Right ventricle myocardium superior (tissue), 1 donor: Measurements from ENCODE around the gene CD6. TPM values are rescaled to one million over a fixed set of nuclear protein-coding genes. Genes with fewer than 3 reads are reported as not detected.
"Not testable (repeated sequence)": the region's sequence is repeated elsewhere in the genome, so short reads cannot be mapped to it uniquely, and the experiment has no call there.

Experiments
- ATAC-seq: fragments of 200-7000 bp; cut with Tn5 transposase; one replicate; pipeline ENCODE4 v1.9.1; 2020; ENCODE audit warnings: mild to moderate bottlenecking; ENCODE audit not compliant: poor library complexity
- DNase-seq: peaks from one replicate; pipeline ENCODE4 v3.0.0-alpha.2; 2020
- intact Hi-C: fragments of 100-400 bp; cut with DNase I; formaldehyde crosslinking; loops from one replicate; pipeline ENCODE4 v1.11.2; 2022
- total RNA-seq: library from RNA; stranded (reverse); fragmentation: NEBNext Ultra II Directional; extraction: Animal tissue kit (Norgen Biotek cat#: 25700); gene quantifications from one replicate; pipeline ENCODE4 v1.2.1, GENCODE V29; 2021
- donor health status: DM: no; HTN: yes; CAD: no; lungs with severe emphysema.

CD6 gene
- total RNA-seq, 1 donor from 2014 or later = 0.08 TPM

DNA sequence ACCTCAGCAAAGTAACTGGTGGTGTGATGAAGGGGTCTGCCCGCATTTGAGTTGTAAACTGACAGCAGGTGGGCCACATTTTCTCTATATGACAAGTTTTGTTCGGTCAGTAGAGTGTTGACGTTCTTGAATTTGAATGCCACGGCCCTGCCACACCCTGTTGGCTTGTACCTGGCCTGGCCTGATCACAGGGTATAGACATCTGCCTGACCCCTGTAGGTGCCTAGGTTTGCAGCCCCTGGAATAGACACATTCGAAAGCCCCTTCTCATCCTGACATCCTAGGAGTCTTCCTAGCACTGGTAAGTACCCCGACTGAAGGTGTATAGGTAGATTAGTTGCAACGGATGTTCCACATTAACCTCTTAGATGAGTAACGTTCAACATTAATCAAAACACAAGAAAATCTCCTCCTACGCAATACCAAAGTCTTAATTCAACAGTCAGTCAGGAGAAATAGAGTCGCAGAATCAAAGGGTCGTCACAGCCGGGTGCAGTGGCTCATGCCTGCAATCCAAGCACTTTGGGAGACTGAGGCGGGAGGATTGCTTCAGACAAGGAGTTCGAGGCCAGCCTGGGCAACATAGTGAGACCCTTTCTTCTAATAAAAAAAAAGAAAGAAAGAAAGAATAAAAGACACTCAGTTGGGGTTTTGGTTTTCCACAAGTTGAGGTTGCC, 87.2 kb downstream of the CD6 start:
- no peak for ATAC-seq

DNA sequence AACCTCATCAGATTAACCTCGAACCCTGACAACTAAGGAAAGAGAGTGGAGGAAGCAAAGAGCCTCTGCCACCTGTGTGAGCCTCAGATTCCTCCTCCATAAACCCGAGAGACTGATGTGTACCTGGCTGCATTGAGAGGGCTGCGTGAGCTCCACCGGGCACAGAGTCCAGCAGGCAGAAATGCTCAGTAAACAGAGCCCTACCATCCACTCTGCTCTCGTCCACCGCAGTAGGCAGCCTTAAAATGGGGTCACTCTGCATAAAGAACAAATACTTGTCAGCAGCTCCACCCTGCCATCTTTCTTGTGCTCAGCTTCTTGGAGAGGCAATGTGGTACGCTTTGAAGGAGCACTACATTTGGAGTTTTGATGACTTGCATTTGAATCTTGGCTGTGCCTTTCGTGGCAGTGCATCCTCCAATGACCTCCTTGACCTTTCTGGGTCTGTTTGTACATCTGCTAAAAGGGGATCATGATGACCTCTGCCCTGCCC, 87.8 kb downstream of the CD6 start:
- no peak for ATAC-seq
- intact Hi-C loops = no loop called here
- DNase-seq = no peak

More for the DNA sequence above, 87.2 kb downstream of the CD6 start:
- intact Hi-C loops = no loop called here
- no peak for DNase-seq

DNA sequence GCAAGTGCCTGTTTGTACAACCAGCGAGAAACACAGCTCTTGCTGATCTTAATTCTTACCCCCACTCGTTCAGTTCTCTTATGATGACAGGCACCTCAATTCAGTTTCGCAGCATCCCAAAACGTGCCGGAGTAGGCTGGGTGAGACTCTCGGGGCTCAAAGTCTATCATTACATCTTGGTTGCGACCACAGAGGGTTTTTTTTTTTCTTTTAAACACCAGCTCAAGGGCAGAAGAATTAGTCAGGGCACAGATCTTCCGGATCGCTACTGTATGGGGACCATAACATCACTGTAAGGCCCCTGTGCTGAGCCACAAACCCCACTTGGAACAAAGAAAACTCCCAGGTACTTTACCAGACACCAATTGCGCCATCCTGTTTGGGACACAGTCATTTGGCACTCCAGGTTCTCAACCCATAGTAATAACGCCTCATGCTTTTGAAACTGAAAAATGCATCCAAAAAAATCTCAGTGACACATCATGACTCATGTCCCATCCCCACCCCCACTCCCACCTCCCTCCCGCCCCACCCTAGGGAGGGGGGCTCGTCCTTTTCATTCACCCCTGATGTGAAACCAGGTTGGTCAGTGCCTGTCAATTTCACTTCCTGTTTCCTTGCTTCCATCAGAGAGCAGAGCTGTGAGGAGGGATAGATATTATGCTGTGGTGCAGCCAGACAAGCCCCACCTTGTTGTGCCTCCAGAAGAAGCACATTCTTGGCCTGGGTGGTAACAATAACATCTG, 89.8 kb downstream of the CD6 start:
- intact Hi-C loops = no loop called here
- DNase-seq (no peak), ATAC-seq (no peak)

DNA sequence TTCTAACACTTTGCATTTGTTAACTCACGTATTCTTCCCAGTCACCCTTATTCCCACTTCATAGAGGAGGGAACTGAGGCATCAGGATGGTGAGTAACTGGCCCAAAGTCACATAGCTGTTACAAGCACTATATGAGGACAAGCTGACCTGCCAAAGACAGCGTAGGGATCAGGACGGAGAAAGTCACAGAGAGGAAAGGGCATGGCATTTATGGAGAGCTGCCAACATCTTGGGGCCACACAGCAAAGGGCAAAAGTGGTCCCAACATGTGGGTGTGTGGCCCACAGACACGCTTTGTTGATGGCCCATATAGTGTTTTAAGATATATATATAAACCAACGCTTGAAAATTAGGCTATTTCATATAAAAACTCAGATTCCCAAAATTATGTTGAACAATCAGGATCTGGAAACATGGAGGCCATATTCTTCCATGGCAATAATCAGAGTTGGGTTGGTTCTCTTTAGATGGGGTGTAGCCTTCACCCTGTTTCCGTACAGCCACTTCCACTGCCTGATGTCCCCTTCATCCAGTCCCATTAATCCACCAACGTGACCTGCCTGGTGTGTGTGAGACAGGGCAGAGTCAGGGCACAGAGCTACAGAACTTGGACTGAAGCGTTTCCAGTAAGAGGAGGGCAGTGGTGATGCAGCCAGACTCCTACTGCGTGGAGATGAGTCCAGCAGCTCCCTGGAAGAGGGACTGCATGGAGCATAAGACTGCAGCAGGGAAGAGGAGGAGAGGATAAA, 90.9 kb downstream of the CD6 start:
- DNase-seq (no peak), ATAC-seq (no peak)
- intact Hi-C loops = no loop called here

DNA sequence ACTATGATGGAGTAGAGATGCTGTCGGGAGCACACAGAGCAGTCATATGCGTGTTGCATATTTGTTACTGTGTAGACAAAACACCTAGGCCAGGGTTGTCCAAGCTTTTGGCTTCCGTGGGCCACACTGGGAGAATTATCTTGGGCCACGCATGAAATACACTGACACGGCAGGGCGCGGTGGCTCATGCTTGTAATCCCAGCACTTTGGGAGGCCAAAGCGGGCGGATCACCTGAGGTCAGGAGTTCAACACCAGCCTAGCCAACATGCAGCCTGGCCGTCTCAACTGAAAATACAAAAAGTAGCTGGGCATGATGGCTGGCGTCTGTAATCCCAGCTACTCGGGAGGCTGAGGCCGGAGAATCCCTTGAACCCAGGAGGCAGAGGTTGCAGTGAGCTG, 93.8 kb downstream of the CD6 start:
- DNase-seq, ATAC-seq, intact Hi-C loops: not testable (repeated sequence)

DNA sequence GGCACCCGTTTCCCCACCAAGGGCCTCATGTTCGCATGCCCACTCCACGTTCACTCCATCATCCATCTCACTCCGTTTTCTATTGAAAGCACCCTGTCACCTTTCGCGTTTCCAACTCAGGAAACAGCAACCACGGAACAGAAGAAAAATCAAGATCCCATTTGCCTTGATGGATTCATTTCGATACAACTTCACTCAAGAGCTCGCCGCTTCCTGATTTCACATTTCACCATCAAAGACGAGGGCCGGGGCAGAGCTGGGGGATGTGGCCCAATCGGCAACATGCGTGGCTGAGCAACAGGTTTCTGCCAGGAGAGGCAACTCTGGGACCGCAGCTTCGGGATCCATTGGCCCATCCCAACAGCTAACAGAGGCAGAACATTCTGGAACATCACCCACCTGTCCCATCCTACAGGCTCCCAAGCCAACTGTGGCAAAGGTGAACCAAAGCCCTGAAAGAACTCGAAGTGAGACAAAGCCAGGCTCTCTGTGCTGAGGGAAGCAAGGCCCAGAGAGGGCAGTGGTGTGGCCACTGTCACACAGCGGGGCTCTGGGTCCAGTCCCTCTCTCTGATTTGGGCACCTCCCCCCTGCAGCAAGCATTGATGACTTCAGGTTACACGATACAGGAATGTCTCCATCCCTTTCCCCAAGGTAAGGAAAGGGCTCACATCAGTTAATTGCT, 94.6 kb downstream of the CD6 start:
- ATAC-seq = no peak
- intact Hi-C loops = no loop called here

DNA sequence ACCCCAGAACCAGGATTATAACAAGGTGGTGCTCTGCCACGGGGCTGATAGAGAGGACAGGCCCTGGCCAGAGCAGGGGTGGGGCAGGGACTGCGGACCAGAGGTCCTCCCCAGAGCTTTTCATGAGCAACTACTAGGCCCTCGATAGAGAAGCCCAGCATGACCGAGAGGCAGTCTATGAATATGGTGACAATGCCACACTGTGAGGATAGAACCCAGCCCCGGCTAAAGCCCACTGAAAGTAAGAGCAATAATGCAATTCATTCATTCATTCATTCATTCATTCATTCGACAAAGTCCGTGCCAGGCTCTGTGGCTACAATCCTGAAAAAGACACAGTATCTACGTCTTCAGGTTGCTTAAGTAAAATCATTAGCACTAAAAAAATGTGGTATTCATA, 95.2 kb downstream of the CD6 start:
- DNase-seq (no peak), ATAC-seq (no peak)
- intact Hi-C loops = no loop called here

More for the DNA sequence above, 94.6 kb downstream of the CD6 start:
- DNase-seq = no peak

DNA sequence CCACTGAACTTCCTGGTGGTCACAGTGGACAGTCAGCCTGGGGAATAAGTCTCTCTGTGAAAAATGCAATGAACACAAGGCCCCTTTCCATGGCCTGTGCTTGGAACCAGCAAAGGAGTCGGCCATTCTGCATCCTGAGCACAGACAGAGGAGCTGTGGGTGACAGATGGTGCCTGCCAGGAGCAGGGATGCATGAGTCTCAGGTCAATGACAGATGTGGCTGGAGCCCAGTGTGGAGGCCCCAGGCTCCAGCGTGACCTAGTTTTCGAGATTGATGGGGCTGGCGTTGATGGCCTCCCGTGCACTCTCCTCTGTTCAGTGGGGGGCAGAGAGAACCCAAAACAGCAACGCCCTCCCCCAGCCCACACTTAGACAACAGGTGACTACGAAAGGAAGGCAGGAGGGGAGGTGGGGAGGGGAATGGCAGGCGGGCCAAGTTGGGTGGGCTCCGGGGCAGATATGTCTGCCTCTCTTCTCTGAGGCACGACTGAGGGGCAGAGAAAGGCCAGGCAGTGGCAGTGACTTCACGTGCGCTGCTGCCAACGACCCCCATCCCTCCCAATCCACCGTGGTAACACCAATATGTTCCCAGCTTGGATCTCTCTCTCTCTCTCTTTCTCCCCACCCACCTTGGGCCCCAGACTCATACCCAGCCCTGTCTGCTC, 96.4 kb downstream of the CD6 start:
- ATAC-seq (no peak), DNase-seq (no peak)
- intact Hi-C loops = no loop called here

DNA sequence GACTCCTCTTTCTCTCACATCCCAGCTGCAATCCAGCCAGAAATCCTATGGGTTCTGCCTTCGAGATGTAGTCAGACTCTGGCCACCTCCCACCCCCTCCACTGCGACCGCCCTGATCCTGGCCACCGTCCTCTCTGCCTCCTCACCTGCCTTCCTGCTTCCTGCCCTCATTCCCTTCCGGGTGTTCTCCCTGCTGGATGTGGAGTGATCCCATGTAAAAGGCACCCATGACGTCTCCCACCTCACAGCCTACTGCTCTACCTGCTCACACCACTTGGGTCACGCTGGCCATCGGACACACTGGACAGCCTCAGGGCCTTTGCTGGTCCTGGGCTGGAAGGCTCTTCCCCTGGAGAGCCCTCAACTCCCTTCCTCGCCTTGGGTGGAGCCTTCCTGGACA, 97.1 kb downstream of the CD6 start:
- intact Hi-C loops = no loop called here
- ATAC-seq = no peak
- DNase-seq = no peak

DNA sequence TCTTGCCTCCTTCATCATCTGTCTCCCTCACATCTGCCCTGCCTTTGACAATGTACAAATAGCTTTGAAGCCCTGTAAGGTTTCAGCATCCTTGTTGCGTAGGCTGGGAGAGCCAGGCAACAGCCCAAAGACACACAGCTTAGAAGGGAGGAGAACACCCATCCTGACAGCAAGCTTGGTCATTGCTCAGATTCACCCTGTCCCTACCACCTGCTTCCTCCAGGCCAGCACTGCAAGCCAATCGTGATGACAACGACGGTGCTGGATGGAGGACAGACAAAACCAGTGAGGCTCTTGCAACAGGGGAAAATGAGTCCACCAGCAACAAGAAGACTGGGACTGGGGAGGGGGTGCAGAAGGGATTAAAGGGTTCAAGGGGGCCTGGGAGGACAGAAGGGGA, 97.9 kb downstream of the CD6 start:
- intact Hi-C loops = no loop called here
- no peak for DNase-seq

More for the DNA sequence above, 97.9 kb downstream of the CD6 start:
- ATAC-seq = no peak

Other genes starting within 250 kb of the CD6 start
- gene MS4A18, start 247.0 kb upstream of the CD6 start, total RNA-seq = not detected
- gene MS4A15, start 214.8 kb upstream of the CD6 start, total RNA-seq = not detected
- not detected for gene MS4A10, start 186.3 kb upstream of the CD6 start, total RNA-seq
- 8.4 TPM for gene CCDC86, start 129.6 kb upstream of the CD6 start, total RNA-seq
- 3.0 TPM for gene PTGDR2, start 115.7 kb upstream of the CD6 start, total RNA-seq
- not detected for gene ZP1, start 104.1 kb upstream of the CD6 start, total RNA-seq
- gene PRPF19, start 65.1 kb upstream of the CD6 start, total RNA-seq = 34.0 TPM
- gene TMEM109, start 57.5 kb upstream of the CD6 start, total RNA-seq = 82.2 TPM
- gene TMEM132A, start 47.2 kb upstream of the CD6 start, total RNA-seq = 6.5 TPM
- 19.1 TPM for gene SLC15A3, start 19.5 kb upstream of the CD6 start, total RNA-seq
- not detected for gene CD5, start 130.8 kb downstream of the CD6 start, total RNA-seq
- 14.3 TPM for gene VPS37C, start 189.7 kb downstream of the CD6 start, total RNA-seq
- not detected for gene PGA3, start 231.8 kb downstream of the CD6 start, total RNA-seq